GM12875 (cell line): ENCODE measurements around the gene GPC5.

Experiments
- H3K4me3 ChIP-seq: one replicate; pipeline ENCODE4 v1.5.1; 2011; ENCODE audit warnings: low read depth, low read length, control low read depth
- CTCF ChIP-seq: IDR thresholded peaks from 2 replicates; pipeline ENCODE4 v1.5.1; 2011; ENCODE audit warnings: low read depth, mild to moderate bottlenecking, control low read depth, inconsistent platforms, low read length, moderate library complexity, borderline replicate concordance; ENCODE audit not compliant: insufficient read depth

The GPC5 gene

GRCh38 chr13:91534996-91535395 is 136.6 kb downstream of the GPC5 start:
- TF ChIP-seq CTCF = no peak

GRCh38 chr13:91537376-91537775 is 139.0 kb downstream of the GPC5 start:
- TF ChIP-seq CTCF = no peak
- no peak overlapping the region for H3K4me3 ChIP-seq

More at GRCh38 chr13:91534996-91535395, 136.6 kb downstream of the GPC5 start:
- H3K4me3 ChIP-seq = no peak overlapping the region

- no peak for TF ChIP-seq CTCF
These were observed 141.1 kb downstream of the GPC5 start for GRCh38 chr13:91539286-91540157.

GRCh38 chr13:91540158-91540736 is 141.8 kb downstream of the GPC5 start:
- TF ChIP-seq CTCF = no peak
- H3K4me3 ChIP-seq = no peak overlapping the region

More at GRCh38 chr13:91539286-91540157, 141.1 kb downstream of the GPC5 start:
- H3K4me3 ChIP-seq = no peak overlapping the region

GRCh38 chr13:91544723-91545122 is 146.3 kb downstream of the GPC5 start:
- no peak for TF ChIP-seq CTCF
- H3K4me3 ChIP-seq = no peak overlapping the region

- H3K4me3 ChIP-seq = no peak overlapping the region
- TF ChIP-seq CTCF = no peak
These were observed 148.5 kb downstream of the GPC5 start for GRCh38 chr13:91546900-91547299.

GRCh38 chr13:91553584-91553983 is 155.2 kb downstream of the GPC5 start:
- no peak overlapping the region for H3K4me3 ChIP-seq
- no peak for TF ChIP-seq CTCF
